ENCODE measurements around the gene CSNK1E. TPM values are rescaled to one million over a fixed set of nuclear protein-coding genes. Genes with fewer than 3 reads are reported as not detected.
"Not testable (repeated sequence)": the region's sequence is repeated elsewhere in the genome, so short reads cannot be mapped to it uniquely, and the experiment has no call there.

CSNK1E gene
- total RNA-seq, result 10 to 100 TPM; 29.8 to 66.3 (median 40.3) TPM

DNA sequence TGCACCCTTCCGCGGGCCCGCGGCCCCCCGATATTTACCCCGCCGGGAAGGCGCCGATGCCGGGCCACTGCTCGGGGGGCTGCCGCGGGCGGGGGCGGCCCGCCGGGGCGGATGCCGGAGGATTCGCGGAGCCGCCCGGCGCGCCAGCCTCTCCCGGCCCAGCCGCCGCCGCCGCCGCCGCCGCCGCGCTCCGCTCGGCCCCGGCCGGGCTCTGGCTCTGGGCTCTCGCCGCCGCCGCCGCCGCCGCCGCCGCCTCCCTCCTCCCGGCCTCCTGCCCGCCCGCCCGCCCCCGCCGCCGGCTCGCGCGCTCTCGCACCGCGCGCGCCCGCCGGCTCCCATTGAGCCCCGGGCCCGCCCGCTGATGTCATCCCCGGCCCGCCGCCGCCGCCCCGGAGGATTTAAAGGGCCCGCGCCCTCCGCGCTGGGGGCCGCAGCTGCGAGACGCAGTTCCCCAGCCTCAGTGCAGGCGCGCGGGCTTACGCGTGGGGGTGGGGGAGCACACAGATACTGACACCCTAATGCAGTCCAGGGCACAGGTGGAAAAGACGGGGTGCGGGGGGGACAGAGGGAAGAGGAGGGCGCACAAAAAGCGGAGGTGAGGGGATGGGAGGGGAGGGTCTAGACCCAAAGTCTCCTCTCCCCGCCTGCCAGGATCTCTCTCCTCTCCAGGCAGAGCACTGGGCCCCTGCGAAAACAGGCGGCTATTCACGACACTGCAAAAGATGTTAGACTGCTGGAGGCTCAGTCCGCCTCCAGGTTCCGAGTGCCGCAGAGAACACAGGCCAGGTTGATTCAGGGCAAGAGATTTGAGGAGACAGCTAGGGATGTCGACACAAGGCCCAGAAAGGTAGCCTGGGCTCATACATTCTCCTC, at the start of gene CSNK1E:
Gene CSNK1E (minus strand): TSS at position 312 of the 873 bp plus-strand sequence. CDS start 3,276 bp downstream, outside the sequence.
- Histone ChIP-seq H3K9me3 (no peaks in the 10 kb centered on the region), H3K36me3 (no peaks in the 10 kb centered on the region), H3K4me1 (peaks cover 38 to 46% of the 10 kb centered on the region in 2 donors), H3K27ac (peak within 1 kb of the TSS; percentile 95 to 100 (median 98)), H3K4me3 (peak within 1 kb of the TSS; percentile 64 to 88 (median 78)), H3K27me3 (no peaks in the 10 kb centered on the region)
- DNase-seq, result peak; percentile 62 to 79
- in situ Hi-C loops (cut with MboI; ENCODE audit: low sequenced_read_pairs in 4 of 4), result no loop called here
- ATAC-seq, result peak; percentile 58 to 67
- TF ChIP-seq CTCF (IDR thresholded peaks at IDR 0.05 in 4 of 5, conservative IDR thresholded peaks at IDR 0.05 in 1 of 5) (no peak), POLR2A (IDR thresholded peaks at IDR 0.05) (peak; percentile 28 to 60)
- intact Hi-C loops (cut with DNase I; ENCODE audit: low total_unique reads), result loop anchor here (2.0 to 5.0 kb wide), 5 partner anchors 45 to 390 kb away; partner anchors contain the start of genes GTPBP1, MAFF and TMEM184B

DNA sequence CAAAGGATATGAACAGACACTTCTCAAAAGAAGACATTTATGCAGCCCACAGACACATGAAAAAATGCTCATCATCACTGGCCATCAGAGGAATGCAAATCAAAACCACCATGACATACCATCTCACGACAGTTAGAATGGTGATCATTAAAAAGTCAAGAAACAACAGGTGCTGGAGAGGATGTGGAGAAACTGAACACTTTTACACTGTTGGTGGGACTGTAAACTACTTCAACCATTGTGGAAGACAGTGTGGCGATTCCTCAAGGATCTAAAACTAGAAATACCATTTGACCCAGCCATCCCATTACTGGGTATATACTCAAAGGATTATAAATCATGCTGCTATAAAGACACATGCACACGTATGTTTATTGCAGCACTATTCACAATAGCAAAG, 48.6 kb upstream of the CSNK1E start:
- in situ Hi-C loops (cut with MboI; ENCODE audit: low sequenced_read_pairs in 4 of 4), result loop anchor here in 2 of 4 donors (25.0 kb wide), 2 partner anchors 104 to 254 kb away; partner anchors contain the start of genes BAIAP2L2 (in 2 of the 2) and TMEM184B (in 1 of the 2)
- H3K27ac ChIP-seq; H3K9me3 ChIP-seq; H3K36me3 ChIP-seq; ATAC-seq; H3K27me3 ChIP-seq; intact Hi-C loops (cut with DNase I; ENCODE audit: low total_unique reads); DNase-seq; H3K4me1 ChIP-seq; H3K4me3 ChIP-seq: not testable (repeated sequence)

DNA sequence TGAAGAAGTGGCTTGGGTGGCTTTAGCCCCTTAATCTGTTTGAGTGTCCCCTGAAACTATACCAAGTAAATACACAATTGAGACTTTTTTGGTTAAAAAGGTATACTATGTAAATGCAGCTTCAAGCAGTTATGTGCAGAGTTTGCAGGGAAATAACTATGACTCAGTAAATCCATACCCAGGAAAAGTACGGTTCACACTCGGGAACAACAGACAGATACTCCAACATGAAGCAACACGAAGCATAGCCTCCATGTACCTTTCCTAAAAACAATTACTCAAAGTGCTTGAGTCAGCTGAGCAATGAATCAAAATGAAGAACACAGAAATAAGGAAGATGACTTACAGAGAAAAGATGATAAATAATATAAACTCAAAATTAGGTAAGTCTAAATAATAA, 47.9 kb upstream of the CSNK1E start:
- H3K9me3 ChIP-seq; intact Hi-C loops (cut with DNase I; ENCODE audit: low total_unique reads); H3K27ac ChIP-seq; H3K4me1 ChIP-seq; H3K36me3 ChIP-seq; H3K4me3 ChIP-seq; DNase-seq; ATAC-seq; H3K27me3 ChIP-seq: not testable (repeated sequence)
- in situ Hi-C loops (cut with MboI; ENCODE audit: low sequenced_read_pairs in 4 of 4), result loop anchor here in 2 of 4 donors (25.0 kb wide), 2 partner anchors 103 to 253 kb away; partner anchors contain the start of genes BAIAP2L2 (in 2 of the 2) and TMEM184B (in 1 of the 2)

GRCh38 chr22:38360560-38360959, 43.3 kb upstream of the CSNK1E start:
- H3K27me3 ChIP-seq; intact Hi-C loops (cut with DNase I; ENCODE audit: low total_unique reads): not testable (repeated sequence)
- in situ Hi-C loops (cut with MboI; ENCODE audit: low sequenced_read_pairs in 4 of 4), result loop anchor here in 2 of 4 donors (25.0 kb wide), 2 partner anchors 98 to 248 kb away; partner anchors contain the start of genes BAIAP2L2 (in 2 of the 2) and TMEM184B (in 1 of the 2)

DNA sequence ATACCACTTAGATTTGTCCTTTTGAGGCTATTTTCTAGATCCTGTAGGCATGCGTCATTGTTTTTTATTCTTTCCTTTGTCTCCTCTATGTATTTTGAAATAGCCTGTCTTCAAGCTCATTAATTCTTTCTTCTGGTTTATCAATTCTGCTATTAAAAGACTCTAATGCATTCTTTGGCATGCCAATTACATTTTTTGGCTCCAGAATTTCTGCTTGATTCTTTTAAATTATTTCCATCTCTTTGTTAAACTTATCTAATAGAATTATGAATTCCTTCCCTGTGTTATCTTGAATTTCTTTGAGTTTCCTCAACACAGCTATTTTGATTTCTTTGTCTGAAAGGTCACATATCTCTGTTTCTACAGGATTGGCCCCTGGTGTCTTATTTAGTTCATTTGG, 42.6 kb upstream of the CSNK1E start:
- ATAC-seq; H3K27me3 ChIP-seq; H3K4me1 ChIP-seq; DNase-seq; H3K36me3 ChIP-seq; H3K4me3 ChIP-seq; intact Hi-C loops (cut with DNase I; ENCODE audit: low total_unique reads); H3K9me3 ChIP-seq; H3K27ac ChIP-seq: not testable (repeated sequence)
- in situ Hi-C loops (cut with MboI; ENCODE audit: low sequenced_read_pairs in 4 of 4), result loop anchor here (10.0 to 25.0 kb wide), 5 partner anchors 95 to 315 kb away; partner anchors contain the start of genes BAIAP2L2 (in 4 of the 4) and TMEM184B (in 1 of the 4)

More at GRCh38 chr22:38360560-38360959, 43.3 kb upstream of the CSNK1E start:
- DNase-seq, ATAC-seq, H3K9me3 ChIP-seq, H3K4me1 ChIP-seq, H3K4me3 ChIP-seq, H3K27ac ChIP-seq, H3K36me3 ChIP-seq: not testable (repeated sequence)

DNA sequence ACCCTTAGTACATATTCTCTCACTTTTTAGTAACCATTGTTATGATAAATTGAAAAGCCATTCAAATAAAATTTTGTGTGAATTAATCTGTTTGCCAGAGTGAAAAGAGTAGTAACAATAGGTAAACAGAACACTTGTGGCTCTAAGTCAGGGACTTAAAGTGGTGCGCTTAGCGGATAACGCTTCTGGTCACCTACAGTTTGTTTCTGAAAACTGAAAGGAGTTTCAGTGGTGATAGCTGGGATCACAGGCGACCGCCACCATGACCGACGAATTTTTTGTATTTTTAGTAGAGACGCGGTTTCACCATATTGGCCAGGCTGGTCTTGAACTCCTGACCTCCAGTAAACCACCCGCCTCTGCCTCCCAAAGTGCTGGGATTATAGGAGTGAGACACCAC, 40.7 kb upstream of the CSNK1E start:
- H3K27ac ChIP-seq; H3K9me3 ChIP-seq; DNase-seq; H3K4me3 ChIP-seq; intact Hi-C loops (cut with DNase I; ENCODE audit: low total_unique reads); H3K4me1 ChIP-seq; H3K36me3 ChIP-seq; H3K27me3 ChIP-seq; ATAC-seq: not testable (repeated sequence)
- in situ Hi-C loops (cut with MboI; ENCODE audit: low sequenced_read_pairs in 4 of 4), result loop anchor here (10.0 to 25.0 kb wide), 5 partner anchors 93 to 313 kb away; partner anchors contain the start of genes BAIAP2L2 (in 4 of the 4) and TMEM184B (in 1 of the 4)

GRCh38 chr22:38355275-38355674, 38.0 kb upstream of the CSNK1E start:
- Histone ChIP-seq H3K9me3 (no peaks in the 10 kb centered on the region), H3K4me3 (no peak overlapping the region), H3K27ac (no peak overlapping the region), H3K4me1 (peaks cover 0 to 8% of the 10 kb centered on the region in 2 donors), H3K27me3 (no peaks in the 10 kb centered on the region), H3K36me3 (no peaks in the 10 kb centered on the region)
- in situ Hi-C loops (cut with MboI; ENCODE audit: low sequenced_read_pairs in 4 of 4) (loop anchor here (10.0 to 25.0 kb wide), 5 partner anchors 90 to 310 kb away; partner anchors contain the start of genes BAIAP2L2 (in 4 of the 4) and TMEM184B (in 1 of the 4)), intact Hi-C loops (cut with DNase I; ENCODE audit: low total_unique reads) (no loop called here)
- no peak for TF ChIP-seq CTCF (IDR thresholded peaks at IDR 0.05 in 4 of 5, conservative IDR thresholded peaks at IDR 0.05 in 1 of 5)
- no peak for TF ChIP-seq POLR2A (IDR thresholded peaks at IDR 0.05)
- no peak for ATAC-seq
- no peak for DNase-seq

Measured in gastrocnemius medialis (tissue), 4 donors.